Type B pancreatic cell (in vitro differentiated cells): ENCODE results near the gene STX1B. TPM values are rescaled to one million over a fixed set of nuclear protein-coding genes. Genes with fewer than 3 reads are reported as not detected.

Experiments used
- DNase-seq: peaks from one replicate; pipeline ENCODE4 v3.0.0; 2021; ENCODE audit warnings: mixed read lengths; ENCODE audit not compliant: unreplicated experiment; ENCODE audit errors: extremely low spot score
- H3K27ac Mint-ChIP-seq: 2 replicates; pipeline ENCODE4 v1.8.0; 2021; ENCODE audit warnings: mild to moderate bottlenecking, mixed read lengths
- H3K27me3 Mint-ChIP-seq: 2 replicates; pipeline ENCODE4 v1.8.0; 2021; ENCODE audit warnings: mixed read lengths
- H3K36me3 Mint-ChIP-seq: 2 replicates; pipeline ENCODE4 v1.8.0; 2021; ENCODE audit warnings: mixed read lengths
- H3K4me1 Mint-ChIP-seq: one replicate; pipeline ENCODE4 v1.8.0; 2021; ENCODE audit warnings: mixed read lengths; ENCODE audit not compliant: unreplicated experiment
- H3K4me3 Mint-ChIP-seq: 2 replicates; pipeline ENCODE4 v1.8.0; 2021; ENCODE audit warnings: mild to moderate bottlenecking, mixed read lengths
- H3K9me3 Mint-ChIP-seq: 2 replicates; pipeline ENCODE4 v1.8.0; 2021; ENCODE audit warnings: mixed read lengths
- total RNA-seq: library from RNA; stranded (reverse); gene quantifications from 2 replicates; pipeline ENCODE4 v1.2.1, GENCODE V29; 2021; ENCODE audit warnings: low replicate concordance
- TF ChIP-seq, protein P1 (sequence below): fragments of 200-600 bp; sonication (generic); conservative IDR thresholded peaks from 2 replicates; pipeline ENCODE4 v1.5.0; 2021; ENCODE audit warnings: antibody characterized with exemption, mild to moderate bottlenecking

The STX1B gene
- total RNA-seq, 1 donor from 2014 or later: 9.9 TPM

DNA sequence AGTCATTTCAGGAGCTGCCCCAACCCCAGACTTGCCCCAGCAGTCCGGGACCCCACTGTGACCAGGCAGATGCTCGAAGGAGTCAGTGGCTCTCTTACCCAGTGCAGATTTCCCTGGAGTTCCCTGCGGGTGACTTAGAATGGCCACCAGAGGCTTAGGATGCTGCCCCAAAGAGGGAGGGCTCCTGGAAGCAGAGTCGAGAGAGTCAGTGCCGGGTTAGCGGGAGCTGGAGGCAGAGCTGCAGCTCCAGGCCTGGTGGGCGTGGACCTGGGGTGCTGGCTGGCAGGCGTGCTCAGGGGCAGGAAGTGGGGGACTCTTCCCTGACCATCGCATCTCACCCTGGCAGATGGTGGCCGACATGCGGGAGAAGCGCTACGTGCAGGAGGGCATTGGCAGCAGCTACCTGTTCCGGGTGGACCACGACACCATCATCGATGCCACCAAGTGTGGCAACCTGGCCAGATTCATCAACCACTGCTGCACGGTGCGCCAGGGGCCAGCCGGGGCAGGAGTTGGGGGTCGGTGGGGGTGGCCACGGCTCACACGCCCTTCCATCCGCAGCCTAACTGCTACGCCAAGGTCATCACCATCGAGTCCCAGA is 27.0 kb downstream of the STX1B start:
- Mint-ChIP-seq H3K27me3 (no peaks in the 10 kb centered on the region), H3K36me3 (peaks cover 3% of the 10 kb centered on the region), H3K9me3 (no peaks in the 10 kb centered on the region), H3K4me1 (no peaks in the 10 kb centered on the region), H3K27ac (no peak overlapping the region), H3K4me3 (no peak overlapping the region)
- TF ChIP-seq, protein P1, sequence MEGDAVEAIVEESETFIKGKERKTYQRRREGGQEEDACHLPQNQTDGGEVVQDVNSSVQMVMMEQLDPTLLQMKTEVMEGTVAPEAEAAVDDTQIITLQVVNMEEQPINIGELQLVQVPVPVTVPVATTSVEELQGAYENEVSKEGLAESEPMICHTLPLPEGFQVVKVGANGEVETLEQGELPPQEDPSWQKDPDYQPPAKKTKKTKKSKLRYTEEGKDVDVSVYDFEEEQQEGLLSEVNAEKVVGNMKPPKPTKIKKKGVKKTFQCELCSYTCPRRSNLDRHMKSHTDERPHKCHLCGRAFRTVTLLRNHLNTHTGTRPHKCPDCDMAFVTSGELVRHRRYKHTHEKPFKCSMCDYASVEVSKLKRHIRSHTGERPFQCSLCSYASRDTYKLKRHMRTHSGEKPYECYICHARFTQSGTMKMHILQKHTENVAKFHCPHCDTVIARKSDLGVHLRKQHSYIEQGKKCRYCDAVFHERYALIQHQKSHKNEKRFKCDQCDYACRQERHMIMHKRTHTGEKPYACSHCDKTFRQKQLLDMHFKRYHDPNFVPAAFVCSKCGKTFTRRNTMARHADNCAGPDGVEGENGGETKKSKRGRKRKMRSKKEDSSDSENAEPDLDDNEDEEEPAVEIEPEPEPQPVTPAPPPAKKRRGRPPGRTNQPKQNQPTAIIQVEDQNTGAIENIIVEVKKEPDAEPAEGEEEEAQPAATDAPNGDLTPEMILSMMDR: no peak
- no peak for DNase-seq

DNA sequence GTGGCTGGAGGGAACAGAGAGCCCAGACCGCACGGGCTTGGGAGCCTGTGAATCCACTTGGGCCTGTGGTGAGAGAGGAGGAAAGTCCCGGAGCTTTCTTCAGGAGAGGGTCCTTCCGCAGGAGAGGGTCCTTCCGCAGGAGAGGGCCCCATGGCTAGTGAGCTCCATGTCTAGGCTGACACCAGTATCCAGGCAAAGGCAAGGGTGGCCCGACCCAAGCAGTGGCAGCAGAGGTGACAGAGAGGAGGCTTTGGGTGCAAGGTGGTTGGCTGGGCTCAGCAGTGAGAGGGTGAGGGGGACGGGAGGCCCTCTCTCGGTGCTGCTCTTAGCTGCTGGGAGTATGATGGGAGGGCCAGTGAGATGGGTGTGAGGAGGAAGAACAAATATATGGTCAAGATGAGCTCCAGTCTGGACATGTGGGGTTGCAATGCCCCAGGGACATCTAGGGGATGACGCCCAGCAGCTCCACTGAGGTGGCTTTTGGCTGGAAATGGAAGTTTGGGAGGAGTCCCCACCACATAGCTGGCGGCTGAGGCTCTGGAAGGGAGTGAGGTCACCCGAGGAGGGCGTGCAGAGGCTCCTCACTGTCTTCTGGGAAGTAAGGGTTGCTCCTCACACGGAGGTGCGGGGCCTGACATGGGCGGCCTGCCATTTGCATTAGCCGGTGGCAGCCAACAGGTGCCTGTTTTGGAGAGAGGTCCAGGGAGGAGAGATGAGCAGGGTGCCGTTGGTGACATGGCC is 27.7 kb downstream of the STX1B start:
- DNase-seq: no peak
- Mint-ChIP-seq H3K4me1 (no peaks in the 10 kb centered on the region), H3K27ac (peak overlapping the region; percentile 34), H3K27me3 (no peaks in the 10 kb centered on the region), H3K9me3 (no peaks in the 10 kb centered on the region), H3K36me3 (peaks cover 3% of the 10 kb centered on the region), H3K4me3 (no peak overlapping the region)
- TF ChIP-seq, protein P1: no peak

DNA sequence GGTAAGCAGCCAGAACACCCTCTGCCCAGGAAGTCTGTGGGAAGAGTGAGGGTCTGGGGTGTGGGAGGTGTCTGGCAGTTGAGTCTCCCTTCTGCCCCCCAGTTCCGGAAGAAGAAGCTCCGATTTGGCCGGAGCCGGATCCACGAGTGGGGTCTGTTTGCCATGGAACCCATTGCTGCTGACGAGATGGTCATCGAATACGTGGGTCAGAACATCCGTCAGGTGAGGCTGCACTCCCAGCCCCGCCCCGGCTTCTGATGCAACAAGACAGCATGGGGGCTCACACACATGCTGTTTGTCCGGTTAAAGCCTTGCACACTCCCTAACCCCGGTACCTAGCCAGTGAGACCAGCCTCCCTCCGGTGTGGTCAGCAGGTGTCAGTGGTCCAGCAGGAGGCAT is 29.5 kb downstream of the STX1B start:
- H3K9me3 Mint-ChIP-seq: no peaks in the 10 kb centered on the region
- no peaks in the 10 kb centered on the region for H3K4me1 Mint-ChIP-seq
- peaks cover 8% of the 10 kb centered on the region for H3K36me3 Mint-ChIP-seq
- H3K27me3 Mint-ChIP-seq: no peaks in the 10 kb centered on the region
- DNase-seq: no peak
- TF ChIP-seq, protein P1: no peak
- no peak overlapping the region for H3K27ac Mint-ChIP-seq
- no peak overlapping the region for H3K4me3 Mint-ChIP-seq

DNA sequence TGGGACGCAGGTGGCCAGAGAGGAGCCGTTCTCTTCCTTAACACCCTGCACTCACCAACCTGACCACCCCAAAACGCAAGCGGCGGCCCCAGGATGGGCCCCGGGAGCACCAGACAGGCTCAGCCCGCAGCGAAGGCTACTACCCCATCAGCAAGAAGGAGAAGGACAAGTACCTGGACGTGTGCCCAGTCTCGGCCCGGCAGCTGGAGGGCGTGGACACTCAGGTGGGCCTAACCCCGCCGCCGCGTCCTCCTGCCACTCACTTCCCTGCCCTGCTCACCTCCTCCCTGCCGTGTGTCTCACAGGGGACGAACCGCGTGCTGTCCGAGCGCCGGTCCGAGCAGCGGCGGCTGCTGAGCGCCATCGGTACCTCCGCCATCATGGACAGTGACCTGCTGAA is 30.0 kb downstream of the STX1B start:
- Mint-ChIP-seq H3K4me1 (no peaks in the 10 kb centered on the region), H3K4me3 (no peak overlapping the region), H3K27me3 (no peaks in the 10 kb centered on the region), H3K9me3 (no peaks in the 10 kb centered on the region), H3K36me3 (peaks cover 11% of the 10 kb centered on the region), H3K27ac (no peak overlapping the region)
- DNase-seq: no peak
- TF ChIP-seq, protein P1: no peak

DNA sequence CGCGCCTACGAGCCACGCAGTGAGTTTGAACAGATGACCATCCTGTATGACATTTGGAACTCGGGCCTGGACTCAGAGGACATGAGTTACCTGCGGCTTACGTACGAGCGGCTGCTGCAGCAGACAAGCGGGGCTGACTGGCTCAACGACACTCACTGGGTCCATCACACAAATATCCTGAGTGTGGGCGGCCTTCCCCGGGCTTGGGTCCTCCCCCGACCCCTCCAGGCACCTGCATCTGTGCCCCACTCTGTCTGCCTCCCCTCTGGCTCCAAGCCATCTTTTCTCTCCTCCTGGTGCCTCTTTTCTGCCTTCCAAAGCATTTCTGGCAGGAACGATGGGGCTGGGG is 30.4 kb downstream of the STX1B start:
- Mint-ChIP-seq H3K4me1 (no peaks in the 10 kb centered on the region), H3K9me3 (no peaks in the 10 kb centered on the region), H3K27ac (no peak overlapping the region), H3K27me3 (no peaks in the 10 kb centered on the region), H3K36me3 (peaks cover 11% of the 10 kb centered on the region), H3K4me3 (no peak overlapping the region)
- TF ChIP-seq, protein P1: no peak
- DNase-seq: no peak
